Erythroblast (primary cell): ENCODE results near the gene SCAMP4.

Experiments
- GATA1 ChIP-seq: IDR thresholded peaks from 2 replicates; pipeline ENCODE4 v1.6.1; 2011; ENCODE audit warnings: low read depth, mild to moderate bottlenecking, control low read depth, low read length, moderate library complexity
- POLR2A ChIP-seq: IDR thresholded peaks from 2 replicates; pipeline ENCODE4 v1.6.1; 2011; ENCODE audit warnings: mild to moderate bottlenecking, low read length

DNA sequence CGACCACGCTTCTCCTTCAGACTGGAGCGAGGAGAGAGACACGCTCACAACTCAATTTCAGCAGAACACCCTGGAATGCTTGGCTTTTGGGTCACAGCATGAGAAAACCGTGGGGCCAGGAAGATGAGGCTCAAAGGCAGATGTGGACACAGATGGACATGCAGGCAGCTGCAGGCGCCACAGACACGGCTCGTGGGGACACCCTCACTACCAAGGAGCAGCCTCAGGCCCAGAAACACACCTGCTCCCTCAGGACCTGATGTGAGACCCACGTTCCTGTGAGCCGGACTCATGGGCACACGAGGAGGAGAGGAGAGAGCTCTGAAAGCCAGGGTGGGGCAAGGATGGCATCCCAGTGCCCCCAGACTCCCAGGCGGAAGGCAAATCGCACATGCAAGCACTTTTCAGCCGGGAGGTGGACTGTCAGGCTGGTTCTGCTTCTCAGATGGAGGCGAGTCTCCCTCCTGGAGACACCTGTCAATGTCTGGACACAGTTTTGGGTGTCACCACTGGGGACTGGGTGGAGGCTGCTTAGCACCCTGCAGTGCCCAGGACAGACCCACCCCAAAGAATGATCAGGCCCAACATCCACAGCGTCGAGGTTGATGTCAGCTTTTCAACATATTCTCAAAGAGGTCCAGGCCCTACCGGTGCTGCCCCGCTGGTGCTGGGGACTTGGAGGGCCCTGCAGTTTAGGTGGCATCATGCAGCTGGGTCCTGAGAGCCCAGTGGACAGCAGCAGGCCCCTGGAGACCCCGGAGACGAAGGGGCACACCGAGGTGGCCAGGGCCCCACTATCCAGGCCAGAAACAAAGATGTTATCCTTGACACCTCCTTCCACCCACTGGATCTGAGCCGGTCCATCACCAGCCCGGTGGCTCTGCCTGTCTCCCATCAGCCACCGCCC lies 22.2 kb upstream of the SCAMP4 start:
- TF ChIP-seq POLR2A: no peak
- TF ChIP-seq GATA1: no peak
